ENCODE results near the gene PSEN2. TPM values are rescaled to one million over a fixed set of nuclear protein-coding genes. Genes with fewer than 3 reads are reported as not detected.
"Not testable (repeated sequence)": the region's sequence is repeated elsewhere in the genome, so short reads cannot be mapped to it uniquely, and the experiment has no call there.

Gene PSEN2
- total and polyA plus RNA-seq, 2 experiments from 2014 or later, result 12.9 to 14.3 TPM

DNA sequence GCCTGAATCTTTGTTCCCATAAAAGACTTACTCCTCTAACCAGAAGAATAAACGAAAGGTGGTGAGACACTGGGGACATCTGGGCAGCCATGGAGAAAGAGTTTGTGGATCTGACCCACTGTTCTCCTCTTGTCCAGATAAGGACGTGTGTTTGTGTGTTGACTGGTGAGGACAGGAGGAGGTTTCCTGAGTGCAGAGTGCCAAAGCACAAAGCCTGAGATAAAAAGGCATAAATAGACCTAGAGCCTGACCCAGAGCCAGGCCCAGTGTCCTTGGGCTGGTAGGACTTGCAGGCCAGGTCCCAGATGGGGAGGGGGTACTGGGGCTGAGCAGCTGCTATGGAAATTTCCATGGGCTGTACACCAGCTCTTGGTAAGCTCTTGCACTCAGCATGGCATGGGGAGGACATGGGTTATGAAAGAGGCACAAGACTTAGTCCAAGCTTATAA is 50.1 kb downstream of the PSEN2 start:
- no peak for DNase-seq (ENCODE audit: low spot score)
- no peak overlapping the region for H3K27ac ChIP-seq
- H3K9me3 ChIP-seq (ENCODE audit: low read depth), result no peaks in the 10 kb centered on the region
- no peaks in the 10 kb centered on the region for H3K79me2 ChIP-seq
- H3K4me3 ChIP-seq, result no peak overlapping the region
- no peaks in the 10 kb centered on the region for H3K27me3 ChIP-seq
- H3K36me3 ChIP-seq (replicated peaks; ENCODE audit: insufficient read depth, low read depth), result no peaks in the 10 kb centered on the region
- H3K9me2 ChIP-seq (replicated peaks; ENCODE audit: insufficient read depth), result no peaks in the 10 kb centered on the region
- no peaks in the 10 kb centered on the region for H4K20me1 ChIP-seq (ENCODE audit: insufficient read depth, poor library complexity, severe bottlenecking)
- TF ChIP-seq EZH2phosphoT487 (IDR thresholded peaks at IDR 0.05; ENCODE audit: low read depth, severe bottlenecking, unreplicated experiment) (no peak), EZH2 (IDR thresholded peaks at IDR 0.05; ENCODE audit: borderline replicate concordance) (no peak)
- TF ChIP-seq, protein P1, sequence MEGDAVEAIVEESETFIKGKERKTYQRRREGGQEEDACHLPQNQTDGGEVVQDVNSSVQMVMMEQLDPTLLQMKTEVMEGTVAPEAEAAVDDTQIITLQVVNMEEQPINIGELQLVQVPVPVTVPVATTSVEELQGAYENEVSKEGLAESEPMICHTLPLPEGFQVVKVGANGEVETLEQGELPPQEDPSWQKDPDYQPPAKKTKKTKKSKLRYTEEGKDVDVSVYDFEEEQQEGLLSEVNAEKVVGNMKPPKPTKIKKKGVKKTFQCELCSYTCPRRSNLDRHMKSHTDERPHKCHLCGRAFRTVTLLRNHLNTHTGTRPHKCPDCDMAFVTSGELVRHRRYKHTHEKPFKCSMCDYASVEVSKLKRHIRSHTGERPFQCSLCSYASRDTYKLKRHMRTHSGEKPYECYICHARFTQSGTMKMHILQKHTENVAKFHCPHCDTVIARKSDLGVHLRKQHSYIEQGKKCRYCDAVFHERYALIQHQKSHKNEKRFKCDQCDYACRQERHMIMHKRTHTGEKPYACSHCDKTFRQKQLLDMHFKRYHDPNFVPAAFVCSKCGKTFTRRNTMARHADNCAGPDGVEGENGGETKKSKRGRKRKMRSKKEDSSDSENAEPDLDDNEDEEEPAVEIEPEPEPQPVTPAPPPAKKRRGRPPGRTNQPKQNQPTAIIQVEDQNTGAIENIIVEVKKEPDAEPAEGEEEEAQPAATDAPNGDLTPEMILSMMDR (IDR thresholded peaks at IDR 0.05; ENCODE audit: poor library complexity), result no peak
- no peak overlapping the region for H2AFZ ChIP-seq
- H3K4me1 ChIP-seq (ENCODE audit: insufficient read depth), result no peaks in the 10 kb centered on the region
- no peak overlapping the region for H3K4me2 ChIP-seq
- 70% methylated on average over 2 of the region's 2 CpGs for WGBS (ENCODE audit: low lambda C conversion rate, missing lambda C conversion rate)

DNA sequence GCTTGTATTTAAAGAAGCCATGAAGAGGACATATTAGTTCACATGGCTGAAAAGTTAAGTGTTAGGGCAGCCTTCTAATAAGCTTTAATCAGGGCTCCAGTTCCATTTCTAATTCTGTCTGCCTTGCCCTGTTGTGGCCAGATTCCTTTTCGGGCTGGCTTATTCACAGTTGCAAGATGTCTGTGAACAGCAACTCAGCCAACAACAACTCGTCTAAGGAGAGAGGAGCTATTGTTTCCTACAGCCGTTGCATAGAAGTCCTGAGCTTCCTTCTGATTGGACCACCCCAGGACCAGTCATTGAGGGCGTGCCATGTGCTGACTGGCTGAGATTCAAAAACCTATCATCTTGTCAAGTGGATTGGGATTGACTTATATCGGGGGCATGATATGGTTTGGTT is 51.1 kb downstream of the PSEN2 start:
- DNase-seq (ENCODE audit: low spot score), result no peak
- no peaks in the 10 kb centered on the region for H3K4me1 ChIP-seq (ENCODE audit: insufficient read depth)
- no peaks in the 10 kb centered on the region for H3K9me2 ChIP-seq (replicated peaks; ENCODE audit: insufficient read depth)
- H2AFZ ChIP-seq, result no peak overlapping the region
- TF ChIP-seq EZH2 (IDR thresholded peaks at IDR 0.05; ENCODE audit: borderline replicate concordance) (no peak), EZH2phosphoT487 (IDR thresholded peaks at IDR 0.05; ENCODE audit: low read depth, severe bottlenecking, unreplicated experiment) (no peak)
- TF ChIP-seq, protein P1 (IDR thresholded peaks at IDR 0.05; ENCODE audit: poor library complexity), result no peak
- WGBS (ENCODE audit: low lambda C conversion rate, missing lambda C conversion rate), result 92% methylated on average over 5 of the region's 5 CpGs
- H3K9me3 ChIP-seq (ENCODE audit: low read depth), result no peaks in the 10 kb centered on the region
- H3K79me2 ChIP-seq, result no peaks in the 10 kb centered on the region
- H3K4me2 ChIP-seq, result no peak overlapping the region
- H3K36me3 ChIP-seq (replicated peaks; ENCODE audit: insufficient read depth, low read depth), result no peaks in the 10 kb centered on the region
- H3K4me3 ChIP-seq, result no peak overlapping the region
- no peaks in the 10 kb centered on the region for H4K20me1 ChIP-seq (ENCODE audit: insufficient read depth, poor library complexity, severe bottlenecking)
- H3K27ac ChIP-seq, result no peak overlapping the region
- no peaks in the 10 kb centered on the region for H3K27me3 ChIP-seq

DNA sequence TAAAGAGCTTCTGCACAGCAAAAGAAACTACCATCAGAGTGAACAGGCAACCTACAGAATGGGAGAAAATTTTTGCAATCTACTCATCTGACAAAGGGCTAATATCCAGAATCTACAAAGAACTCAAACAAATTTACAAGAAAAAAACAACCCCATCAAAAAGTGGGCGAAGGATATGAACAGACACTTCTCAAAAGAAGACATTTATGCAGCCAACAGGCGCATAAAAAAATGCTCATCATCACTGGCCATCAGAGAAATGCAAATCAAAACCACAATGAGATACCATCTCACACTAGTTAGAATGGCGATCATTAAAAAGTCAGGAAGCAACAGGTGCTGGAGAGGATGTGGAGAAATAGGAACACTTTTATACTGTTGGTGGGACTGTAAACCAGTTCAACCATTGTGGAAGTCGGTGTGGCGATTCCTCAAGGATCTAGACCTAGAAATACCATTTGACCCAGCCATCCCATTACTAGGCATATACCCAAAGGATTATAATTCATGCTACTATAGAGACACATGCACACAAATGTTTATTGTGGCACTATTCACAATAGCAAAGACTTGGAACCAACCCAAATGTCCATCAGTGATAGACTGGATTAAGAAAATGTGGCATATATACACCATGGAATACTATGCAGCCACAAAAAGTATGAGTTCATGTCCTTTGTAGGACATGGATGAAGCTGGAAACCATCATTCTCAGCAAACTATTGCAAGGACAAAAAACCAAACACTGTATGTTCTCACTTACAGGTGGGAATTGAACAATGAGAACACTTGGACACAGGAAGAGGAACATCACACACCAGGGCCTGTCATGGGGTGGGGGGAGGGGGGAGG is 59.1 kb downstream of the PSEN2 start:
- H3K4me2 ChIP-seq; H2AFZ ChIP-seq; DNase-seq (ENCODE audit: low spot score); H3K27me3 ChIP-seq; H3K9me2 ChIP-seq (replicated peaks; ENCODE audit: insufficient read depth); H3K4me3 ChIP-seq; H3K9me3 ChIP-seq (ENCODE audit: low read depth); H3K79me2 ChIP-seq; H3K36me3 ChIP-seq (replicated peaks; ENCODE audit: insufficient read depth, low read depth); H3K27ac ChIP-seq; H4K20me1 ChIP-seq (ENCODE audit: insufficient read depth, poor library complexity, severe bottlenecking); H3K4me1 ChIP-seq (ENCODE audit: insufficient read depth): not testable (repeated sequence)
- 86% methylated on average over 4 of the region's 5 CpGs for WGBS (ENCODE audit: low lambda C conversion rate, missing lambda C conversion rate)

DNA sequence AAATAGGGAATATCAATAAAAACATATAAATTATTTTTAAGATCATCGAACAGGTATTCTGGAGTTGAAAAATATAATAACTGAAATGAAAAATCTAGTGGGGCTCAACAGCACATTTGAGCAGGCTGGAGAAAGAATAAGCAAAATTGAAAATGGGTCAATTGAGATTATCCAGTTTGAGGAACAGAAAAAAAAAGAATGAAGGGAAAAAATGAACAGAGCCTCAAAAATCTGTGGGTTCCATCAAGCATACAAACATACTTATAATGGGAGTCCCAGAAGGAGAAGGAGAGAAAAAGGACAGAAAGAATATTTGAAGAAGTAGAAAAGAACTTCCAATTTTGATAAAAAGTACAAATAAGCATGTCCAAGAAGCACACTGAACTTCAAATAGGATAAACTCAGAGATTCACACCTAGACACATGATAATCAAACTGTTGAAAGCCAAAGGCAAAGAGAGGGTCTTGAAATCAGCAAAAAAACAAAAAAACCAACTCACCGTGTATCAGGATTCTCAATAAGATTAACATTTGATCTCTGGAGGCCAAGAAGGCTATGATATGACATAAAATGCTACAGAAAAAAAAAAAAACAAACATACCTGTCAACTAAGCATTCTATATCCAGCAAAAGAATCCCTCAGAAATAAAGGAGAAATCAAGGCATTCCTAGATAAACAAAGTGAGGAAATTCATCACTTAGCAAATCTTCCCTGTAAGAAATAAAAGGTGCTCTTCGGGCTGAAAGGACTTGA is 64.2 kb downstream of the PSEN2 start:
- Histone ChIP-seq H3K4me1 (ENCODE audit: insufficient read depth) (peaks cover 5% of the 10 kb centered on the region), H3K9me2 (replicated peaks; ENCODE audit: insufficient read depth) (no peaks in the 10 kb centered on the region), H3K79me2 (no peaks in the 10 kb centered on the region), H2AFZ (no peak overlapping the region), H4K20me1 (ENCODE audit: insufficient read depth, poor library complexity, severe bottlenecking) (no peaks in the 10 kb centered on the region), H3K9me3 (ENCODE audit: low read depth) (no peaks in the 10 kb centered on the region), H3K4me3 (no peak overlapping the region), H3K36me3 (replicated peaks; ENCODE audit: insufficient read depth, low read depth) (no peaks in the 10 kb centered on the region), H3K4me2 (no peak overlapping the region), H3K27ac (no peak overlapping the region), H3K27me3 (no peaks in the 10 kb centered on the region)
- no peak for DNase-seq (ENCODE audit: low spot score)
- TF ChIP-seq, protein P1 (IDR thresholded peaks at IDR 0.05; ENCODE audit: poor library complexity), result no peak
- TF ChIP-seq EZH2phosphoT487 (IDR thresholded peaks at IDR 0.05; ENCODE audit: low read depth, severe bottlenecking, unreplicated experiment) (no peak), EZH2 (IDR thresholded peaks at IDR 0.05; ENCODE audit: borderline replicate concordance) (no peak)
- 79% methylated on average over 3 of the region's 3 CpGs for WGBS (ENCODE audit: low lambda C conversion rate, missing lambda C conversion rate)

Measured in hepatocyte (in vitro differentiated cells).